Measurements from ENCODE around the gene SPATC1L.

Gene SPATC1L

GRCh38 chr21:46229133-46229922, 45.1 kb upstream of the SPATC1L start:
- ATAC-seq = peak; percentile 44
- TF ChIP-seq CREB5 (CRISPR knock-in tag; IDR thresholded peaks at IDR 0.05; ENCODE audit: low read depth) = no peak
- no peak for TF ChIP-seq ESRRG (CRISPR knock-in tag; IDR thresholded peaks at IDR 0.05)

- TF ChIP-seq ARNTL (CRISPR knock-in tag; IDR thresholded peaks at IDR 0.05; ENCODE audit: borderline replicate concordance, low read depth) (no peak), CSRNP3 (CRISPR knock-in tag; IDR thresholded peaks at IDR 0.05) (no peak), ZFP30 (CRISPR knock-in tag; IDR thresholded peaks at IDR 0.05) (no peak), RARB (CRISPR knock-in tag; IDR thresholded peaks at IDR 0.05) (no peak), ZNF70 (CRISPR knock-in tag; IDR thresholded peaks at IDR 0.05) (no peak), CSDC2 (CRISPR knock-in tag; IDR thresholded peaks at IDR 0.05) (no peak), ISL1 (CRISPR knock-in tag; IDR thresholded peaks at IDR 0.05) (no peak), BACH2 (CRISPR knock-in tag; IDR thresholded peaks at IDR 0.05; ENCODE audit: borderline replicate concordance) (no peak), TCF4 (CRISPR knock-in tag; IDR thresholded peaks at IDR 0.05; ENCODE audit: borderline replicate concordance) (no peak), ZFP3 (CRISPR knock-in tag; IDR thresholded peaks at IDR 0.05) (no peak), POU6F1 (CRISPR knock-in tag; IDR thresholded peaks at IDR 0.05; ENCODE audit: borderline replicate concordance, low read depth) (no peak), ESRRG (CRISPR knock-in tag; IDR thresholded peaks at IDR 0.05) (no peak), PATZ1 (CRISPR knock-in tag; IDR thresholded peaks at IDR 0.05; ENCODE audit: borderline replicate concordance) (no peak)
- ATAC-seq = peak; percentile 93
Measured at GRCh38 chr21:46228345-46229051, 44.2 kb upstream of the SPATC1L start, which contains the start of gene LSS. TSS of gene LSS (minus strand) at chr21:46228774. CDS start at chr21:46228745, 29 bp downstream.

- ATAC-seq = peak; percentile 3
- TF ChIP-seq ZNF70 (CRISPR knock-in tag; IDR thresholded peaks at IDR 0.05) (no peak), ESRRG (CRISPR knock-in tag; IDR thresholded peaks at IDR 0.05) (no peak), PATZ1 (CRISPR knock-in tag; IDR thresholded peaks at IDR 0.05; ENCODE audit: borderline replicate concordance) (no peak), POU6F1 (CRISPR knock-in tag; IDR thresholded peaks at IDR 0.05; ENCODE audit: borderline replicate concordance, low read depth) (no peak), BACH2 (CRISPR knock-in tag; IDR thresholded peaks at IDR 0.05; ENCODE audit: borderline replicate concordance) (no peak), TSHZ2 (CRISPR knock-in tag; IDR thresholded peaks at IDR 0.05) (no peak), CREB5 (CRISPR knock-in tag; IDR thresholded peaks at IDR 0.05; ENCODE audit: low read depth) (no peak), RARB (CRISPR knock-in tag; IDR thresholded peaks at IDR 0.05) (no peak), TOX (CRISPR knock-in tag; IDR thresholded peaks at IDR 0.05; ENCODE audit: borderline replicate concordance) (no peak), CSRNP3 (CRISPR knock-in tag; IDR thresholded peaks at IDR 0.05) (no peak), SNAI2 (CRISPR knock-in tag; IDR thresholded peaks at IDR 0.05) (no peak), CSDC2 (CRISPR knock-in tag; IDR thresholded peaks at IDR 0.05) (no peak), ISL1 (CRISPR knock-in tag; IDR thresholded peaks at IDR 0.05) (no peak)
Measured at GRCh38 chr21:46227811-46228344, 43.6 kb upstream of the SPATC1L start.
